GM12878 (cell line): Measurements from ENCODE around the gene EEF1A1. TPM values are rescaled to one million over a fixed set of nuclear protein-coding genes. Genes with fewer than 3 reads are reported as not detected.
A peak's percentile ranks its signal among the peaks of the same experiment; 100 is the strongest.

Experiments
- ATAC-seq: fragments of 200-7000 bp; cut with Tn5 transposase; 3 replicates; pipeline ENCODE4 v1.9.1; 2020; ENCODE audit warnings: mild to moderate bottlenecking, moderate library complexity
- BruUV-seq: library from RNA; stranded (reverse); fragments of 400-500 nt; replicated peaks from 2 replicates; lab custom pipeline; 2021; lab: Mats Ljungman, UMichigan
- CTCF ChIA-PET: fragments of 300-600 bp; sonication (Branson Sonifier 250); formaldehyde crosslinking; extraction: SDS; loops from one replicate; lab custom pipeline; 2021; ENCODE audit warnings: inconsistent platforms; lab: Yijun Ruan, JAX
- POLR2A ChIA-PET: fragments of 350-600 bp; formaldehyde crosslinking; extraction: SDS; loops from one replicate; lab custom pipeline; 2021; ENCODE audit warnings: inconsistent platforms; lab: Charles Lee
- RAD21 ChIA-PET: fragments of 300-600 bp; sonication (Branson Sonifier 250); formaldehyde crosslinking; loops from one replicate; lab custom pipeline; 2023; ENCODE audit warnings: antibody characterized with exemption; ENCODE audit not compliant: unreplicated experiment; lab: Charles Lee
- SMC1A ChIA-PET: fragments of 300-600 bp; sonication (Branson Sonifier 250); formaldehyde crosslinking; loops from one replicate; lab custom pipeline; 2023; ENCODE audit not compliant: unreplicated experiment, uncharacterized antibody; lab: Charles Lee
- DNase-seq: peaks from one replicate; pipeline ENCODE4 v3.0.0-alpha.2; 2011; ENCODE audit warnings: low read depth, low spot score
- FAIRE-seq: peaks from 3 replicates; lab custom pipeline; 2011; peaks lifted over from hg19 to GRCh38; lab: Jason Lieb, UNC
- H2AFZ ChIP-seq: 2 replicates; pipeline ENCODE4 v1.6.0; 2011; ENCODE audit warnings: low read depth, low read length, control low read depth; ENCODE audit not compliant: control insufficient read depth
- H3K27ac ChIP-seq: 2 replicates; pipeline ENCODE4 v1.5.1; 2011; ENCODE audit warnings: control low read depth; ENCODE audit not compliant: control insufficient read depth, insufficient read depth
- H3K27me3 ChIP-seq, 2 experiments: replicated peaks in 1 of 2; 2 replicates each; pipeline versions ENCODE4 v1.6.0 to v1.6.1; 2011; ENCODE audit warnings: low read length in 1 of 2; ENCODE audit not compliant: control insufficient read depth in 2 of 2, insufficient read depth in 2 of 2
- H3K36me3 ChIP-seq, 2 experiments: 2 replicates each; pipeline ENCODE4 v1.5.1; 2011; ENCODE audit warnings: low read length in 1 of 2; ENCODE audit not compliant: control insufficient read depth in 2 of 2, insufficient read depth in 2 of 2
- H3K4me1 ChIP-seq: 2 replicates; pipeline ENCODE4 v1.6.1; 2011; ENCODE audit warnings: mild to moderate bottlenecking, low read length, moderate library complexity, mixed read lengths; ENCODE audit not compliant: control insufficient read depth, insufficient read depth
- H3K4me2 ChIP-seq: 2 replicates; pipeline ENCODE4 v1.6.0; 2011; ENCODE audit warnings: control low read depth; ENCODE audit not compliant: control insufficient read depth, insufficient read depth
- H3K4me3 ChIP-seq: fragments of 200-600 bp; sonication (generic); 2 replicates; pipeline ENCODE4 v1.5.1; 2016
- H3K79me2 ChIP-seq: 2 replicates; pipeline ENCODE4 v1.6.0; 2011; ENCODE audit warnings: low read length; ENCODE audit not compliant: control insufficient read depth, insufficient read depth
- H3K9ac ChIP-seq: 2 replicates; pipeline ENCODE4 v1.8.0; 2011; ENCODE audit warnings: low read length, control low read depth, mixed read lengths; ENCODE audit not compliant: control insufficient read depth, insufficient read depth
- H3K9me3 ChIP-seq: replicated peaks from 3 replicates; pipeline ENCODE4 v1.5.1; 2011; ENCODE audit warnings: mild to moderate bottlenecking, low read length; ENCODE audit not compliant: control insufficient read depth, insufficient read depth
- H4K20me1 ChIP-seq: 2 replicates; pipeline ENCODE4 v1.6.0; 2011; ENCODE audit not compliant: control insufficient read depth, insufficient read depth
- ATF2 ChIP-seq: IDR thresholded peaks from 2 replicates; pipeline ENCODE4 v1.6.1; 2012; ENCODE audit warnings: low read length, inconsistent platforms
- CBX5 ChIP-seq: sonication (generic); IDR thresholded peaks from 2 replicates; pipeline ENCODE4 v1.6.1; 2016; ENCODE audit warnings: low read depth, moderate library complexity, mild to moderate bottlenecking, inconsistent platforms
- CHD4 ChIP-seq: fragments of 200-600 bp; sonication (generic); IDR thresholded peaks from 2 replicates; pipeline ENCODE4 v1.6.1; 2016; ENCODE audit warnings: mild to moderate bottlenecking
- CREB1 ChIP-seq: IDR thresholded peaks from 2 replicates; pipeline ENCODE4 v1.6.1; 2012; ENCODE audit warnings: low read depth, mild to moderate bottlenecking, inconsistent platforms
- EP300 ChIP-seq, 2 experiments: fragments of 150-350 bp in 1 of 2; IDR thresholded peaks; 2 replicates each; pipeline ENCODE4 v1.6.1; 2011 to 2012; ENCODE audit warnings: low read depth in 2 of 2, low read length in 2 of 2, borderline replicate concordance in 1 of 2, improper control_type of control experiment in 1 of 2, inconsistent platforms in 1 of 2; ENCODE audit not compliant: control insufficient read depth in 1 of 2
- FOXM1 ChIP-seq: IDR thresholded peaks from 2 replicates; pipeline ENCODE4 v1.6.1; 2012; ENCODE audit warnings: low read depth, mild to moderate bottlenecking, inconsistent platforms, low read length, moderate library complexity
- IRF3 ChIP-seq: fragments of 450-650 bp; IDR thresholded peaks from 2 replicates; pipeline ENCODE4 v1.6.1; 2014; ENCODE audit warnings: mild to moderate bottlenecking
- MTA2 ChIP-seq: fragments of 450-650 bp; IDR thresholded peaks from 2 replicates; pipeline ENCODE4 v1.6.1; 2016; ENCODE audit warnings: low read depth, mild to moderate bottlenecking, moderate library complexity
- MYC ChIP-seq: IDR thresholded peaks from 2 replicates; pipeline ENCODE4 v1.6.1; 2011; ENCODE audit warnings: mild to moderate bottlenecking, low read length, moderate library complexity, inconsistent platforms; ENCODE audit not compliant: insufficient read depth, insufficient replicate concordance, insufficient read length, severe bottlenecking
- NBN ChIP-seq: fragments of 450-650 bp; IDR thresholded peaks from 2 replicates; pipeline ENCODE4 v1.6.1; 2016
- NFIC ChIP-seq: IDR thresholded peaks from 2 replicates; pipeline ENCODE4 v1.6.1; 2012; ENCODE audit warnings: low read depth, mild to moderate bottlenecking, inconsistent platforms, low read length, moderate library complexity
- POLR2AphosphoS2 ChIP-seq: IDR thresholded peaks from 2 replicates; pipeline ENCODE4 v1.6.1; 2011; ENCODE audit warnings: low read depth, mild to moderate bottlenecking, low read length, improper control_type of control experiment, moderate library complexity
- REST ChIP-seq: IDR thresholded peaks from 2 replicates; pipeline ENCODE4 v1.6.1; 2012; ENCODE audit warnings: mild to moderate bottlenecking, low read depth, low read length
- RUNX3 ChIP-seq: IDR thresholded peaks from 2 replicates; pipeline ENCODE4 v1.6.1; 2012; ENCODE audit warnings: low read length, inconsistent platforms
- TAF1 ChIP-seq: IDR thresholded peaks from 2 replicates; pipeline ENCODE4 v1.6.1; 2011; ENCODE audit warnings: mild to moderate bottlenecking, low read depth, low read length, borderline replicate concordance
- YY1 ChIP-seq: IDR thresholded peaks from 2 replicates; pipeline ENCODE4 v1.6.1; 2011; ENCODE audit warnings: low read depth, mild to moderate bottlenecking, low read length
- ZNF217 ChIP-seq: fragments of 450-650 bp; IDR thresholded peaks from 2 replicates; pipeline ENCODE4 v1.6.1; 2017; ENCODE audit warnings: antibody characterized with exemption, mild to moderate bottlenecking
- WGBS: methylation state at CpG from one replicate; pipeline ENCODE4 v1.1.6; 2016; ENCODE audit warnings: low lambda C conversion rate; ENCODE audit not compliant: insufficient replicate concordance, insufficient coverage; ENCODE audit errors: missing lambda C conversion rate; 5-methylcytosine and 5-hydroxymethylcytosine counted together
- in situ Hi-C: fragments of 300-500 bp; cut with MboI; formaldehyde crosslinking; loops from 9 replicates; pipeline ENCODE4 v1.14.3; 2018; ENCODE audit warnings: mixed read lengths
- intact Hi-C: fragments of 100-400 bp; cut with micrococcal nuclease; formaldehyde crosslinking; loops from one replicate; pipeline ENCODE4 v1.14.2; 2022; ENCODE audit not compliant: unreplicated experiment
- polyA plus RNA-seq, 11 experiments: library from polyadenylated mRNA; depleted of rRNA in 4 of 11; unstranded in 6 of 11; stranded (reverse) in 5 of 11; fragments of >200 nt; fragmentation: Nextera tagmentation in 4 of 11; fragmentation: Illumina TruSeq in 1 of 11; extraction: Ambion mirVana in 4 of 11; extraction: Trizol in 1 of 11; gene quantifications; 1 replicate in 1 of 11; 2 replicates in 10 of 11; pipeline versions ENCODE4 v1.2.1 to v1.2.3, GENCODE V29; 2011 to 2016; ENCODE audit warnings: inconsistent platforms in 2 of 11, missing spikeins in 2 of 11, low read depth in 1 of 11
- total RNA-seq, 4 experiments: library from RNA; depleted of rRNA in 3 of 4; stranded (reverse); fragments of >200 nt in 3 of 4; fragmentation: Illumina TruSeq in 1 of 4; extraction: Trizol in 1 of 4; gene quantifications; 2 replicates each; pipeline versions ENCODE4 v1.2.1 to v1.2.3, GENCODE V29; 2013 to 2021

EEF1A1 gene
- total and polyA plus RNA-seq, 10 of the 15 experiments (the other 5 are each of a cell fraction or from before 2014, with no cell fraction given): 4,214 to 18,090 (median 14,132) TPM

DNA sequence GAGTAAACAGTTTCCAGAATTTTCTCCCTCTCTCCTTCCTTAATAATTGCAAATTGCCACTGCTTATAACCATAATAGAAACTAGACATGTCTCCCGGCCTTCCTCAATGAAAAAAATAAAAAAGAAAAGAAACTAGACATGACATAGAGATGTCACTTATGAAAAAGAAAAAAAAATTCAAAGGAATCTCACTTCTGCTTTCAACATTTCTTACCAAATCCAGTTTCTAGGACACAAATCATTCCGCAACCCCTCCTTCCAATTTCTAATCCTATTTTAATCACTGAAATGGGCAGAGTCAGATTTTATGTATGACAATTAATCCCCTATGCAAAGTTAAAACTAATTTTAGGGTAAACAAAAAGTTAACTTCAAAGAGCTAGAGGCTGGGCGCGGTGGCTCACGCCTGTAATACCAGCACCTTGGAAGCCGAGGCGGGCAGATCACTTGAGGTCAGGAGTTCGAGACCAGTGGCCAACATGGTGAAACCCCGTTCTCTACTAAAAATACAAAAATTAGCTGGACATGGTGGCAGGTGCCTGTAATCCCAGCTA, 40.1 kb upstream of the EEF1A1 start:
- H3K36me3 ChIP-seq: no peaks in the 10 kb centered on the region
- TF ChIP-seq MYC: no peak
- TF ChIP-seq NFIC: peak; percentile 94
- peak; percentile 85 for TF ChIP-seq ATF2
- peak; percentile 92 for TF ChIP-seq ZNF217
- TF ChIP-seq IRF3: no peak
- peak; percentile 23; the same call in 1 of the 2 replicates for TF ChIP-seq CREB1
- no peak for TF ChIP-seq POLR2AphosphoS2
- 0 out of 2 replicates have a peak, but pooled peaks have one; percentile 57 for TF ChIP-seq NBN
- TF ChIP-seq YY1: 0 out of 2 replicates have a peak, but pooled peaks have one; percentile 15
- 0 out of 2 replicates have a peak, but pooled peaks have one; percentile 32 for TF ChIP-seq CBX5
- peak; percentile 49 to 65; a peak in 2 of 4 replicates for TF ChIP-seq EP300 (IDR thresholded peaks at IDR 0.05; ENCODE audit: borderline replicate concordance in 1 of 2, control insufficient read depth in 1 of 2, low read depth in 2 of 2, low read length in 2 of 2)
- TF ChIP-seq MTA2: peak; percentile 86
- 0 out of 2 replicates have a peak, but pooled peaks have one; percentile 73 for TF ChIP-seq CHD4
- no peak for TF ChIP-seq REST
- no peak for TF ChIP-seq TAF1
- peak; percentile 61 for TF ChIP-seq RUNX3
- peak; percentile 77; the same call in 1 of the 2 replicates for TF ChIP-seq FOXM1

More for the DNA sequence above, 40.1 kb upstream of the EEF1A1 start:
- Histone ChIP-seq H3K27ac (peak overlapping the region; percentile 82), H3K79me2 (no peaks in the 10 kb centered on the region), H3K4me1 (peaks cover 29% of the 10 kb centered on the region), H3K9me3 (no peaks in the 10 kb centered on the region), H4K20me1 (no peaks in the 10 kb centered on the region), H2AFZ (no peak overlapping the region; the same call in 1 of the 2 replicates), H3K9ac (peak overlapping the region; percentile 38; the same call in 1 of the 2 replicates), H3K4me2 (peak overlapping the region; percentile 79), H3K4me3 (peak overlapping the region; percentile 49; the same call in 1 of the 2 replicates), H3K27me3 (no peaks in the 10 kb centered on the region)
- ATAC-seq (peak; percentile 61), FAIRE-seq (peak; percentile 75), DNase-seq (peak; percentile 61)
- ChIA-PET CTCF (interaction anchor here (0.7 to 4.8 kb wide), 8 partner anchors 11 to 48 kb away, joined by 3 to 18 read pairs (median 4); no protein-coding TSS in a partner anchor), POLR2A (interaction anchor here (0.7 to 4.8 kb wide), 6 partner anchors 19 to 40 kb away, joined by 3 to 48 read pairs (median 4); partner anchors contain the start of gene EEF1A1), RAD21 (interaction anchor here (0.9 to 4.6 kb wide), 9 partner anchors 11 to 39 kb away, joined by 3 to 42 read pairs (median 7); partner anchors contain the start of gene EEF1A1), SMC1A (interaction anchor here (0.8 to 5.3 kb wide), 11 partner anchors 13 to 92 kb away, joined by 3 to 38 read pairs (median 6); partner anchors contain the start of gene EEF1A1)
- in situ Hi-C loops (no loop called here), intact Hi-C loops (loop anchor here (1.0 kb wide), 3 partner anchors 19 to 38 kb away; no protein-coding TSS in a partner anchor)
- WGBS: 3% methylated on average over 9 of the region's 9 CpGs
- BruUV-seq: no TSS peak
